Fibroblast of lung (primary cell): ENCODE data around the gene SGCA.

Experiments
- EZH2 ChIP-seq: IDR thresholded peaks from 2 replicates; pipeline ENCODE4 v1.5.1; 2012; ENCODE audit warnings: low read length, control low read depth, mild to moderate bottlenecking; ENCODE audit errors: missing control alignments
- TF ChIP-seq, protein P1 (sequence below), 2 donors: IDR thresholded peaks in 1 of 2; conservative IDR thresholded peaks in 1 of 2; 1 replicate in 1 of 2; 2 replicates in 1 of 2; pipeline ENCODE4 v1.5.1; 2011 to 2012; ENCODE audit warnings: low read length in 2 of 2, control low read depth in 1 of 2, inconsistent platforms in 1 of 2, low read depth in 1 of 2, mild to moderate bottlenecking in 1 of 2

DNA sequence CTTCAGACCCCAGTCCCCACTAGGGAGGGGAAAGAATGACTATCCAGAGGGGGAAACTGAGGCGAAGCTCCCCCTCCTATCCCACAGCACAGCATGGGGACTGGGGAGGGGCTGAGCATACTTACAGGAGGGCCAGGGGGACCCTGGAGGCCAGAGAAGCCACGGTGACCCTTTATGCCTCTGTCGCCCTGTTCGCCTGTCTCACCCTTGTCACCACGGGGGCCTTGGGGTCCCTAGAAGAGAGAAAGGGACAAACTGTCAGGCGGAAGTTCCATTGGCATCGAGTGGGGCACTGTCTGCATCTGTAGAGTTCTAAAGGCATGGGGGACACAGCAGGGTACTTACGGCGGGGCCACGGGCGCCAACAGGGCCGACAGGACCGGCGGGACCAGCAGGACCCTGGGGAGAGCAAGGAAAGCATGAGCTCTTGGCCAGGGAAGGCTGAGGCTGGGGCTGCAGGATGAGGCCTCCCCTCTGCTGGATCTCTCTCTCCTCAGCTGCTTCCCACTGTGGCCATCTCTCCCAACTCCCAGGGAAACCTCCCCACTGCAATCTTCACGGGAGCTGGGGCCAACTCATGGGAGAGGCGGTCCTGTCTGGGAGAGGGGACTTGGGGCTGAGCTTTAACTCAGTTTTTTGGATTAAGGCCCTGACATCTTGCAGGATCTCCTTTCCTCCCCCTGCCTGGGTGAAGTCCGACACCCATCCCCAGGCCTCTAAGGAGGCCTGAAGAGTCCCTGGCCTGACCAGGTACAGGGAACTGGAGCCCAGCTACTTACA, 22.1 kb downstream of the SGCA start:
- TF ChIP-seq, protein P1, sequence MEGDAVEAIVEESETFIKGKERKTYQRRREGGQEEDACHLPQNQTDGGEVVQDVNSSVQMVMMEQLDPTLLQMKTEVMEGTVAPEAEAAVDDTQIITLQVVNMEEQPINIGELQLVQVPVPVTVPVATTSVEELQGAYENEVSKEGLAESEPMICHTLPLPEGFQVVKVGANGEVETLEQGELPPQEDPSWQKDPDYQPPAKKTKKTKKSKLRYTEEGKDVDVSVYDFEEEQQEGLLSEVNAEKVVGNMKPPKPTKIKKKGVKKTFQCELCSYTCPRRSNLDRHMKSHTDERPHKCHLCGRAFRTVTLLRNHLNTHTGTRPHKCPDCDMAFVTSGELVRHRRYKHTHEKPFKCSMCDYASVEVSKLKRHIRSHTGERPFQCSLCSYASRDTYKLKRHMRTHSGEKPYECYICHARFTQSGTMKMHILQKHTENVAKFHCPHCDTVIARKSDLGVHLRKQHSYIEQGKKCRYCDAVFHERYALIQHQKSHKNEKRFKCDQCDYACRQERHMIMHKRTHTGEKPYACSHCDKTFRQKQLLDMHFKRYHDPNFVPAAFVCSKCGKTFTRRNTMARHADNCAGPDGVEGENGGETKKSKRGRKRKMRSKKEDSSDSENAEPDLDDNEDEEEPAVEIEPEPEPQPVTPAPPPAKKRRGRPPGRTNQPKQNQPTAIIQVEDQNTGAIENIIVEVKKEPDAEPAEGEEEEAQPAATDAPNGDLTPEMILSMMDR (conservative IDR thresholded peaks at IDR 0.05 in 1 of 2, IDR thresholded peaks at IDR 0.05 in 1 of 2; ENCODE audit: low read depth in 1 of 2, low read length in 2 of 2), result no peak
- TF ChIP-seq EZH2, result no peak
